Activated gamma-delta T cell (primary cell): ENCODE measurements around the gene PPHLN1.
"Not testable (repeated sequence)": the region's sequence is repeated elsewhere in the genome, so short reads cannot be mapped to it uniquely, and the experiment has no call there.

Experiments
- DNase-seq: peaks from one replicate; lab custom pipeline; 2025; lab: John Stamatoyannopoulos, UW

The PPHLN1 gene

DNA sequence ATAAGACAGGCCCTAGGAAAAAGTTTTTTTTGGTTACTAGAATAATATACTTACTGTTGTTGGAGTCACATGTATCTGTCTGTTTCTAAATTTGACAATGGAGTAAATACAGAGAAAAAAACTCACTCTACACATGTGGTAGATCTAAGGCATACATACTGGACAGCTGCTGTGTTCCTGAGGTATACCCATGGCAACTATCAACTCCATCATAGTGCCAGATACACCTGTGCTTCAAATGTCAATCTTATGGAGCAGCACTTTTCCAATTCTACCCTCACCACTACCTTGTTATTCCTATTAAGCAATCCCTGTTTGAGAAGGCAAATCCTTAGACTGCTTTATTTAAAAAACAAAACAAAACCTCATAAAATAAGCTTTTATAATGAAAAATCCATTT lies 3.4 kb upstream of the PPHLN1 start:
- no peak for DNase-seq

DNA sequence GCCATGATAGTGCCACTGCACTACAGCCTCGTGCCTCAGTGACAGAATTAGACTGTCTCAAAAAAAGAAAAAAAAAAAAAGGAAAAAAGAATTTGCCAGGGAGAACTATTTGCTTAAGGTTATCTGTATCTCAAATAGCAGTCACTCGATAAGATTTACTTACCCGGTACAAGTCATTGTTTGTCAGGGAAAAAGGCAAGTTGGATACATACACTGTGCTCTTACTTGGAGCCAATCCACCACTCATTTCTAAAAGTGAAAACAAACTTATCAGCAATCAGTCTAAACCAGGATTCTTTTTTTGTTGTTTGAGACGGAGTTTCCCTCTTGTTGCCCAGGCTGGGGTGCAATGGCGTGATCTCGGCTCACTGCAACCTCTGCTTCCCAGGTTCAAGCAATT lies 2.1 kb upstream of the PPHLN1 start:
- no peak for DNase-seq

GRCh38 chr12:42325326-42325652 lies 678 bp upstream of the PPHLN1 start:
- no peak for DNase-seq

DNA sequence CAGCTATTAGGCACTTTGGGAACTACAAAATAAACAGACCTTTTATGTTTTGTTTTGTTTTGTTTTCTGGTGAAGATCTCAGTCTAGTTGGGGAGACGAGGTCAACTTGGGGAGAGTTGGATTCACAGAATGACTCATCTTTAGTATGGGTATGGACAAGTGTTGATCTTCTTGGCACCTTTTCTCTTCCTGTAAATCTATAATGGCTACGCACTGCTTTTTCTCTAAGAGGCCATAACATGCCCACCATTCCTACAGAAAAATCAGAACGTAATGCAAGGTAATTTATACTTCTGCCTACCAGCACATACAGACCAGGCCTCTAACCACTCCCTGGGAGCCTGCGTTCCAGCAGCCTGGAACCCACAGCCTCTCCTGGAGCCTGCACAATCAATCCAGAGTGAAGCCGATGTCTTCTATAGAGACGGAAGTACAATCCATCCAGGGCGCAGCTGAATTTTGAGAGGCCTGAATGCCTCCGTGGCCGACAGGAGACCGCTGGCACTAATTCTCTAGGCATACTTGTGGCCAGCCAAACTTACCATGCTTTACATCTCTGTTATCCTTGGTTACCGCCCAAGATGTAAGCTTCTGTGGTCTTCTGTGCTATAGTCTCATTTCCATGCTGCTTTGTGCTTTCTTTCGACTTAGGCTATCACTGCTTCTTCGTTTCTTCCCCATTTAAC lies 717 bp downstream of the PPHLN1 start:
- DNase-seq: no peak

DNA sequence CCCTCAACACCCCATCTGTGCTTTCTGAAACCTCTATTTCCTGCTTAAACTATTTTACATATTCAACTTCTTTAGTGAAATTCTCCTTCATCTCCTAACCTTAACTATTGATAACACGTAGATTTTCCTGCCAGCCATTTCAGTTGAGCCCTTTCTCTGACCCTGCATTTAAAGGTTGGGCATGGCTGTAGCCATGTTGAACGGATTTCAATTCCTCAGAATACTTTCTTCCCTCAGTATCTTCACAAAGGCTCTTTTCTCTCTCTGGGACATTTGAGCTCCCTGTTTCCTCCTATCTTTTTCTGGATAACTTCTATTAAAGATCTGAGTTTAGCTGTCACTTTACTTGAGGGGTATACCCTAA lies 1.2 kb downstream of the PPHLN1 start:
- DNase-seq: no peak

GRCh38 chr12:42330097-42330496 lies 4.1 kb downstream of the PPHLN1 start:
- DNase-seq: not testable (repeated sequence)

DNA sequence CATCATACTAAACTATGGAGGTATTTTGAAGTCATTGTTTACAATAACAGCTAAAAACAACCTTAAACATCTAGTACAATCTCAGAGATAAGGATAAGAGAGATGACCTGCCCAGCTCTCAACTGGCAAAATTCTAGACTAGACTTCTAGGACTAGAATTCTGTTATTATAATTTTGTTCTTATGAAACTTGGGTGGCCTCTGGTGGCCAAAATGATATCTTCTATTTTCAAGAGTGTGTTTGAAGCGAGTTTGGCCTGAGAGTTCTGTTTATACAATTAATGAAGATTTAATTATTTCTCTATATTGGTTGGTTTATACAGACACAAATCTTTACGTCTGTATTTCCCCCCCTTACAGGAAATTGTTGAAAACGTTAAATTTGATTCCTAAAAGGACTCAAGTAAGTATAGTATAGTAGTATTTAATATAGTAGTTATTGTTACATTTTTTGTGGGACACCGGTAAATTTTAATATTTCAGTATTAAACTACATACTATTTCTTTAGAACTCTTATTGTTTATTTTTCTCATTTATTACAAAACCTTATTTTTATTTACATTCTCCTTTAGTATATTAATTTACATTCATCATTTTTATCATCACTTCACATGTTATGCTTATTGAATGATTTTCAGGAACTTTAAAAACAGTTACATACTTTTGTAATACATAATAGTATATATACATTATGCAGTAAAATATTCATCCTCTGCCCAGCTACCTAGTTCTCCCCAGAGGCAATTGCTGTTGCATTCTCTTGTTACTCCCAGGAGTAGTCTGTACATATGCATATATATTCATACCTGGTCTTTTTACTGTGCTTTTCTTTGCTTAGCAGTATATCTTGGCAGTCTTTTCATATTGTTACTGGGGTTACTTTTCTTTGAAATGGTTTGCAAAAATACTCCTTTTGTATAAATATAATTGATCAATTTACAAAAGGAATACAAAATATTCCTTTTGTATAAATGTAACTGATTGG lies 6.6 kb downstream of the PPHLN1 start:
- DNase-seq: no peak

DNA sequence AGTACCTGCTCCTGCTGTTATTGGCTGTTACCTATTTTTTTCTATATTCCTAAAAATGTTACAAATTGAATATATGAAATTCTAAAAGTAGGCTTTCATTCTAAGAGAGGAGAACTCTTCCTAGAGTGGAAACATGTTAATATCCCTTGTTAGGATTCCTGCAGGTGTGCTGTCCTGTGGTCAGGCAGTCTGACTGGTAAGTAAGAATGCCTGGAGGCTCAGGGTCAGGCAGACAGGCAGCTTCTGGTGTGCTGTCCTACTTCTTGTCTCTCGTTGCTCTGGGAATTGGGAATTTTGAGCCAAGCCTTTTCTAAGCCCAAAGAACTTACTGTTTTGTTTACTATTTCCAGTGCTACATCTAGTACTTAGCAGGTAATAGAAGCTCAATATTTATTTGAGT lies 10.3 kb downstream of the PPHLN1 start:
- no peak for DNase-seq

GRCh38 chr12:42338280-42338679 lies 12.3 kb downstream of the PPHLN1 start:
- DNase-seq: no peak

- DNase-seq: no peak
Measured at GRCh38 chr12:42342028-42342427, 16.1 kb downstream of the PPHLN1 start.

DNA sequence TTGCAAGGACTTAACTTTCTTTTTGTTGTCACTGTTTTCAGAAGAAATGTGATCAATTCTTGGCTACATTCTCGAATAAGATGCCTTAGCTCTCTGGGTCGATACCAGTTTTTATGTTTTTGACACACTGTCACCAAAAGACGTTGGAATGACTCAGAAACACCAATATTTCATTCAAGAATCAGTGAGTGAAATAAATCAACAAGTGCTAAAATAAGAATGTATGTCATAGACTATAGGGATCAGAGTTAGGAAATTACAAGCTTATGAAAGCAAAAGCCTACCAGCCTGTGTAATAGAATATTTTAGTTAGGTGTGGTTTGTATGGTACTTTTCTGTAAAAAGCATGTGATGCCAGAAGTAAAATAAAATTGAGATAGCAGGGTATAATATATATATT lies 17.8 kb downstream of the PPHLN1 start:
- DNase-seq: no peak

DNA sequence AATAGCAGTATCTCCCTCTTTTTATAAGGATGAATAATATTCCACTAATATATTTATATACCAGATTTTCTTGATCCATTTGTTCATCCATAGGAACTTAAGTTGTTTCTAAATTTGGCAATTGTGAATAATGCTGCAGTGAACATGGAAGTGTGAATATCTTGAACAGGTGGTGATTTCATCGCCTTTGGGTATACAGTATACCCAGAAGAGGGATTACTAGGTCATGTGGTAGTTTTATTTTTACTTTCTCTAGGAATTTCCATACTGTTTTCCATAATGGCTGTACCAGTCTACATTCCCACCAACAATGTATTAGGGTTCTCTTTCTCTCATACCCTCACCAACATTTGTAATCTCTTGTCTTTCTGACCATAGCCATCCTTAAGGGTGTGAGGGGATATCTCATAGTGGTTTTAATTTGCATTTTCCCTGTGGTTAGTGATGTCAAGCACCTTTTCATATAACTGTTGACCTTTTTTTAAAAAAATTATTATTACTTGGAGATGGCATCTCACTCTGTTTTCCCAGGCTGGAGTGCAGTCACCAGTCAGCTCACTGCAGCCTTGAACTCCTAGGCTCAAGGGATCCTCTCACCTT lies 20.5 kb downstream of the PPHLN1 start:
- no peak for DNase-seq

DNA sequence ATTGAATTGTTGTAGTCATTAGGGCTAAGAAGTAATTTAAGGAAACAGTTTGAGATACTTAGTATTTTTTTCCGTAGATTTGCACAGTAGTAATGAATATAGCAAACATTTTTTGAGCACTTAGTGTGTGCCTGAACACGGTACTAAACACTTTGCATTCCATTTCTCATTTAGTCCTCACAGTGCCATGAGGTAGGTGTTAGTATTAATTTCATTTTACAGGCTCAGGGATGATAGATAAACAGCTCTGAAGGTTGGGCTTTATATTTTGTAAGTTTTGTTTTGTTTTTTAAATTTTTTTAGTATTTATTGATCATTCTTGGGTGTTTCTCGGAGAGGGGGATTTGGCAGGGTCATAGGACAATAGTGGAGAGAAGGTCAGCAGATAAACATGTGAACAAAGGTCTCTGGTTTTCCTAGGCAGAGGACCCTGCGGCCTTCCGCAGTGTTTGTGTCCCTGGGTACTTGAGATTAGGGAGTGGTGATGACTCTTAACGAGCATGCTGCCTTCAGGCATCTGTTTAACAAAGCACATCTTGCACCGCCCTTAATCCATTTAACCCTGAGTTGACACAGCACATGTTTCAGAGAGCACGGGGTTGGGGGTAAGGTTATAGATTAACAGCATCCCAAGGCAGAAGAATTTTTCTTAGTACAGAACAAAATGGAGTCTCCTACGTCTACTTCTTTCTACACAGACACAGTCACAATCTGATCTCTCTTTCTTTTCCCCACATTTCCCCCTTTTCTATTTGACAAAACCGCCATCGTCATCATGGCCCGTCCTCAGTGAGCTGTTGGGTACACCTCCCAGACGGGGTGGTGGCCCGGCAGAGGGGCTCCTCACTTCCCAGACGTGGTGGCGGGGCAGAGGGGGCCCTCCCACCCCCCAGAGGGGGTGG lies 23.4 kb downstream of the PPHLN1 start:
- DNase-seq: not testable (repeated sequence)

- DNase-seq: not testable (repeated sequence)
Measured at GRCh38 chr12:42350021-42350407, 24.0 kb downstream of the PPHLN1 start.

DNA sequence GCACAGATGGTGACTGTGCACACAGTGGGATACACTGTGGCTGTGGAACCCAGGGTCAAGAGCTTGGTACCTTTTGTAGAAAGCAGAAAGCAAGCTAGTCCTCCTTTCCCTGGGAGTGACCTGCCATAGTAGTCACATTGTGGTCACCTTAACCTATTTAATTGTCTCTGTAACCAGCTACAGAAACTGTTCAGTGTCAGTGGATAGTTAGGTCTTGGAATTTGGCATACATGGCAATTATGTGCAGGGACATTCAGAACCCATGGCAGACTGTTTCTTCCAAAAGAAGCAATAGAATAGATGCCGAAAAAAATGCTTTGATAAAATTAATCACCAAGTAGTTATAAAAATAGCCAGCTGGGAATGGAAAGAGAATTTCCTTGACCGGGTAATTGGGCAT lies 30.4 kb downstream of the PPHLN1 start:
- no peak for DNase-seq

DNA sequence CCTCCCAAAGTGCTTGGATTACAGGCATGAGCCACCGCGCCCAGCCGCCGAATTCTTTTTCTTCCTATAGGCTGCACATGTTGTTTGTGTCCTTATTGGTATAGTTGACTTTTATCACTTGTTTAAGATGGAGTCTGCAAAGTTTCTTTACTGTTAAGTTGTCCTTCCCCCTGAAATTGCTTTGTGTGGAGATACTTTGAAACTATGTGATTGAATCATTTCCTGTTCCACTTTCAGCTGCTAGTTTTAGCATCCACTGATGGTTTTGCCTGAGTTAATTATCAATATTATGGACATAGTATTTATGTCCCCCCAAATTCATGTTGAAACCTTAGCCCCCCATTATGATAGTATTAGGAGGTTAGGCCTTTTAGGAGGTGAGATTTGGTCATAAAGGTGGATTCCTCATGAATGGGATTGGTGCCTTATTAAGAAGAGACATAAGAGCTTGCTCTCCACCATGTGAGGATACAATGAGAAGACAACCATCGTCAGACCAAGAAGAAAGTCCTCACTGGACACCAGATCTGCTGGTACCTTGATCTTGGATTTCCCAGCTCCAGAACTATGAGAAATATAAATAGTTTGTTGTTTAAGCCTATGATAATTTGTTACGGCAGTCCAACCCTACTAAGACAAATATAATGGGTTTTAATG lies 34.9 kb downstream of the PPHLN1 start:
- no peak for DNase-seq

DNA sequence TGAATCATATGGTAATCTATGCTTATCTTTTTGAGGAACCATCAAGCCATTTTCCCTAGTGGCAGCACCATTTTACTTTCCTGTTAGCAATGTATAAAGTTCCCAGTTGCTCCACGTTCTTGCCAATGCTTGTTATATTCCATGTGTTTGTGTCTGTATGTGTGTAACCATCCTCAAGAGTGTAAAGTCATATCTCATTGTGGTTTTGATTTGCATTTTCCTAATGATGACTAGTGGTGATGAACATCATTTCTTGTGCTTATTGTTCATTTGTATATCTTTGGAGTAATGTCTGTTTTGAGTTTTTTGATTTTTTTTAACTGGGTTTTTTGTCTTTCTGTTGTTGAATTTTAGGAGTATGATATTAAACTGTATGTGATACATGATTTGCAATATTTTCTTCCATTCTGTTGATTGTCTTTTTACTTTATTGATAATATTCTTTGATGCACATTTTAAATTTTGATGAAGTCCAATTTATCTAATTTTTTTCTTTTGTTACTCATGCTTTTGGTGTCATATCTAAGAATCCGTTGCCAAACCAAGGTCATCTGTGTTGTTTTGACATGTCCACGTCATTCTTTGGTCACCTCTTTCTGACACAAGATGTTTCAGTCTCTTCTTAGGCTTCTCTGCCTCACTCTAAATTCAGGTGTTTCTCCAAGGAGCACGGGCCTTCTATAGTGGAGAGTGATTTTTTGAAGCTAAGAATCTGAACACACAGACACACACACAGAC lies 36.1 kb downstream of the PPHLN1 start:
- DNase-seq: no peak

- DNase-seq: no peak
Measured at GRCh38 chr12:42362647-42363260, 36.8 kb downstream of the PPHLN1 start.

- DNase-seq: no peak
Measured at GRCh38 chr12:42364692-42365091, 38.7 kb downstream of the PPHLN1 start.

DNA sequence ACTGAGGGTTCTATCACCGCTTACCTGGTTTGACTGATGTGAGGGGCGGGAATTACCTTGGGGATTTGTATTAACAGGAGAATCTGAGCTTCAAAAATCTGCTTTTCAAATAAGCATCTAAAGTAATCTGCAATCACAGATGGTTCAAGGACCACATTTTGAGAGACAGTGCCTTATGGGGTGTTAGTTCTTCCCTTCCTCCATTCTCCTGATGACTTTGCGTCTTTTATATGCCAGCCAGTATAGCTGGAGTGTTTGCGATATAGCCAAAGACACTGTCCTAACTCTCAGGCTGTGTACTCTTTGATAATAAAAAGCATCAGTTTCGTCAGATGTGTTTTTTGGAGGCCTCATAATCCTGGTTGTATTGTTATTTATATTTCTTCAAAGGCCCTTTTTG lies 39.5 kb downstream of the PPHLN1 start:
- no peak for DNase-seq
